ENCODE measurements around the gene IL23R. TPM values are rescaled to one million over a fixed set of nuclear protein-coding genes. Genes with fewer than 3 reads are reported as not detected.

The IL23R gene
- total RNA-seq, 1 donor = not detected

DNA sequence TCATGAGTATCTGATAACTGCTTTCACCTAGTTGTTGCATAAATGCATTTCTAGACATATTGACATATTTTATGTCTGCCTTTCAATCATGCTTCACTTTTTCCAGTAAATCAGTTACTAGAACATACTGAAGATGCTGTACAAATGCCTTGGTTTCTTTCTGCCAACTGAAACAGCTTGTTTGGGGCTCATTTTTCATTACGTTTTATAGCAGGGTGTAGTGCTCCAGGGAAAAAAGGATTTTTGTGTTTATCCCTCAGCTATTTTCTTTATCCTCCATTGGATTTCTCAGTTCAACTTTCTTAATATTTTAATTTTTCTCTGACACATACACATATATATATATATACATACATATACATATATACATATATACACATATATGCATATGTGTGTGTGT, 51.7 kb downstream of the IL23R start:
- TF ChIP-seq, protein P1, sequence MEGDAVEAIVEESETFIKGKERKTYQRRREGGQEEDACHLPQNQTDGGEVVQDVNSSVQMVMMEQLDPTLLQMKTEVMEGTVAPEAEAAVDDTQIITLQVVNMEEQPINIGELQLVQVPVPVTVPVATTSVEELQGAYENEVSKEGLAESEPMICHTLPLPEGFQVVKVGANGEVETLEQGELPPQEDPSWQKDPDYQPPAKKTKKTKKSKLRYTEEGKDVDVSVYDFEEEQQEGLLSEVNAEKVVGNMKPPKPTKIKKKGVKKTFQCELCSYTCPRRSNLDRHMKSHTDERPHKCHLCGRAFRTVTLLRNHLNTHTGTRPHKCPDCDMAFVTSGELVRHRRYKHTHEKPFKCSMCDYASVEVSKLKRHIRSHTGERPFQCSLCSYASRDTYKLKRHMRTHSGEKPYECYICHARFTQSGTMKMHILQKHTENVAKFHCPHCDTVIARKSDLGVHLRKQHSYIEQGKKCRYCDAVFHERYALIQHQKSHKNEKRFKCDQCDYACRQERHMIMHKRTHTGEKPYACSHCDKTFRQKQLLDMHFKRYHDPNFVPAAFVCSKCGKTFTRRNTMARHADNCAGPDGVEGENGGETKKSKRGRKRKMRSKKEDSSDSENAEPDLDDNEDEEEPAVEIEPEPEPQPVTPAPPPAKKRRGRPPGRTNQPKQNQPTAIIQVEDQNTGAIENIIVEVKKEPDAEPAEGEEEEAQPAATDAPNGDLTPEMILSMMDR (IDR thresholded peaks at IDR 0.05; ENCODE audit: insufficient read depth, low read length) = no peak

DNA sequence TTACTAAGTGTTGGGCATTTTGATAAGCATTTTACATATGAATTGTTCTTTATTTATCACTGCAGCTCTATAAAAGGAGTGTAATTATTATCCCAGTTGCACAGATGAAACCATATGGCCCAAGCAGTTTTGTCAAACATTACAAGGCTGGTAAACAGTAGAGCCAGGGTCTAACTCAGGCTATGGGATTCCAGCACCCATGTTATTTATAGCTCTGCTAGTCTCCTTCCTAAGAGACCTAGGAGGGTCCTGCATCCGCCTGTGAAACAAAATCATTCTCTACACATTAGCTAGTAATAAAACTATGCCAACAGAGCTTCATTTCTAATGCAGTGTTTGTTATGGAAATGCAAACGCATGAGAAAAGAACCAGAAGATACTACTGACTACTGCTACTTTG, 58.6 kb downstream of the IL23R start:
- TF ChIP-seq, protein P1 (IDR thresholded peaks at IDR 0.05; ENCODE audit: insufficient read depth, low read length) = no peak
- H3K4me3 ChIP-seq (ENCODE audit: low read depth, low read length) = no peak overlapping the region
- DNase-seq (ENCODE audit: low read depth) = no peak

More for the DNA sequence above, 51.7 kb downstream of the IL23R start:
- H3K4me3 ChIP-seq (ENCODE audit: low read depth, low read length) = no peak overlapping the region
- DNase-seq (ENCODE audit: low read depth) = no peak

DNA sequence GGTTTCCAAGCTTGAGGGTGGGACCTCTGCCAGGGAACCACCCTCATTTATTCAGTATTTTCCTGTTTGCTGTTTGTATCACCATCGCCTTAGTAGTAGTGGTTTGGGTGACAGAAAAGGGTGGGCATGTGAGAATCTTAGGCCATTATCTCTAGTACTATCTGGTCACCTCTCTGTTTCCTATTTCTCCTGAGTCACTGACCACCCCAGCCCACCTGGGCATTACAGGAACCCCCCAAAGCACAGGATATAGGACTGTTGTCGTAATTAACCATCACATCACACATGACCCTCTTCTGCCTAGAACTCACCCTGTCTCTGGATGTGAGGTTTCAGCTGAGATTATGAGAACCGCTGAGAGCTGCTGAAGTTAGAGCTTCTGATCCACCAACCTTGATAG, 60.4 kb downstream of the IL23R start:
- DNase-seq (ENCODE audit: low read depth) = no peak
- no peak overlapping the region for H3K4me3 ChIP-seq (ENCODE audit: low read depth, low read length)
- TF ChIP-seq, protein P1 (IDR thresholded peaks at IDR 0.05; ENCODE audit: insufficient read depth, low read length) = no peak

DNA sequence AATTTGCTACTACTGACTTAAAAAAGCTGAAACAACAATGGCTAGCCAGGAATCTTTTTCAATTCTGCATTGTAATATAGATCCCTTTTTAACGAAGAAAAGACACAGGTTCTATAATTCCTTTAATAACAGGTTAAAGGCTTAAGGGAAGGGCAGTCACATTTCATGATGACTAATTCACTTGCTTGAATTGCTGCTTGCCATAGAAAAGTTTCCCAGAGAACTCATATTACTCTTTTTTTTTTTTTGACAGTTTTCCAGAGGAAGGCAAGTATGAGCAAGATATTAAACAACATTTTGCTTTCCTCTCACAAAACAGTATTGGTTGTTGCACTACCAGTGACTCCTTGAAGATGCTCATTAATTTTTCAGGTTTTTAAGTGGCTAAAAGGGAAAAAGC, 60.9 kb downstream of the IL23R start:
- peak; percentile 24 for DNase-seq (ENCODE audit: low read depth)
- no peak overlapping the region for H3K4me3 ChIP-seq (ENCODE audit: low read depth, low read length)
- TF ChIP-seq, protein P1 (IDR thresholded peaks at IDR 0.05; ENCODE audit: insufficient read depth, low read length) = no peak

- TF ChIP-seq, protein P1 (IDR thresholded peaks at IDR 0.05; ENCODE audit: insufficient read depth, low read length) = no peak
- no peak for DNase-seq (ENCODE audit: low read depth)
- H3K4me3 ChIP-seq (ENCODE audit: low read depth, low read length) = no peak overlapping the region
These were observed 62.5 kb downstream of the IL23R start for GRCh38 chr1:67228791-67229190.

GRCh38 chr1:67230539-67230938, 64.3 kb downstream of the IL23R start:
- TF ChIP-seq, protein P1 (IDR thresholded peaks at IDR 0.05; ENCODE audit: insufficient read depth, low read length) = no peak
- DNase-seq (ENCODE audit: low read depth) = no peak
- no peak overlapping the region for H3K4me3 ChIP-seq (ENCODE audit: low read depth, low read length)

- TF ChIP-seq, protein P1 (IDR thresholded peaks at IDR 0.05; ENCODE audit: insufficient read depth, low read length) = no peak
- no peak overlapping the region for H3K4me3 ChIP-seq (ENCODE audit: low read depth, low read length)
- no peak for DNase-seq (ENCODE audit: low read depth)
These were observed 70.0 kb downstream of the IL23R start for GRCh38 chr1:67236277-67236676.

Data from fibroblast of the aortic adventitia (primary cell).